Endothelial cell of umbilical vein (primary cell): ENCODE results near the gene ARPC3. TPM values are rescaled to one million over a fixed set of nuclear protein-coding genes. Genes with fewer than 3 reads are reported as not detected.
A peak's percentile ranks its signal among the peaks of the same experiment; 100 is the strongest.

Experiments
- BruUV-seq: library from RNA; stranded (reverse); fragments of 400-500 nt; replicated peaks from 2 replicates; lab custom pipeline; 2021; lab: Mats Ljungman, UMichigan
- CTCF ChIA-PET: fragments of 300-600, 350-600 bp; sonication (Branson Sonifier 250); formaldehyde crosslinking; loops from one replicate; lab custom pipeline; 2021; ENCODE audit warnings: antibody characterized with exemption, inconsistent platforms; lab: Charles Lee
- POLR2A ChIA-PET: fragments of 300-600, 350-600 bp; sonication (Branson Sonifier 250); formaldehyde crosslinking; loops from one replicate; lab custom pipeline; 2021; ENCODE audit warnings: antibody characterized with exemption, inconsistent platforms; lab: Charles Lee
- DNase-seq: peaks from one replicate; pipeline ENCODE4 v3.0.0-alpha.2; 2011; ENCODE audit warnings: low read depth, low spot score
- FAIRE-seq: peaks from 2 replicates; lab custom pipeline; 2011; peaks lifted over from hg19 to GRCh38; lab: Jason Lieb, UNC
- H2AFZ ChIP-seq: 2 replicates; pipeline ENCODE4 v1.6.0; 2012; ENCODE audit warnings: low read depth, low read length, control low read depth, inconsistent platforms
- H3K27ac ChIP-seq: 2 replicates; pipeline ENCODE4 v1.5.1; 2011; ENCODE audit warnings: low read depth, mild to moderate bottlenecking, control low read depth, low read length, moderate library complexity; ENCODE audit not compliant: insufficient read depth
- H3K27me3 ChIP-seq, 2 experiments: 2 replicates each; pipeline versions ENCODE4 v1.6.0 to v1.6.1; 2011; ENCODE audit warnings: low read length in 2 of 2, mixed read lengths in 1 of 2; ENCODE audit not compliant: control insufficient read depth in 2 of 2, insufficient read depth in 2 of 2
- H3K36me3 ChIP-seq, 2 experiments: 2 replicates in 1 of 2; 3 replicates in 1 of 2; pipeline ENCODE4 v1.5.1; 2011; ENCODE audit warnings: low read length in 2 of 2, mild to moderate bottlenecking in 1 of 2, moderate library complexity in 1 of 2; ENCODE audit not compliant: control insufficient read depth in 2 of 2, insufficient read depth in 2 of 2; ENCODE audit errors: extremely low read depth in 1 of 2
- H3K4me1 ChIP-seq: 3 replicates; pipeline ENCODE4 v1.5.1; 2011; ENCODE audit warnings: mild to moderate bottlenecking, low read length; ENCODE audit not compliant: control insufficient read depth, insufficient read depth; ENCODE audit errors: extremely low read depth
- H3K4me2 ChIP-seq: 2 replicates; pipeline ENCODE4 v1.6.1; 2011; ENCODE audit warnings: low read length, control low read depth, mixed read lengths; ENCODE audit not compliant: insufficient read depth
- H3K4me3 ChIP-seq, 3 experiments: fragments of 200-600 bp in 1 of 3; sonication (generic), shearing (Covaris generic) in 1 of 3; replicated peaks in 1 of 3; 2 replicates each; pipeline ENCODE4 v1.5.1; 2011 to 2016; ENCODE audit warnings: control low read depth in 3 of 3, low read length in 3 of 3, mild to moderate bottlenecking in 2 of 3, inconsistent platforms in 1 of 3, low read depth in 1 of 3, moderate library complexity in 1 of 3; ENCODE audit not compliant: insufficient read depth in 1 of 3
- H3K79me2 ChIP-seq: 2 replicates; pipeline ENCODE4 v1.6.0; 2012; ENCODE audit warnings: low read length, inconsistent platforms; ENCODE audit not compliant: control insufficient read depth, insufficient read depth
- H3K9ac ChIP-seq: replicated peaks from 2 replicates; pipeline ENCODE3; 2011; ENCODE audit warnings: low read length, control low read depth; ENCODE audit not compliant: insufficient read depth; ENCODE audit errors: extremely low read depth
- H3K9me1 ChIP-seq: replicated peaks from 3 replicates; pipeline ENCODE4 v1.6.0; 2011; ENCODE audit warnings: mild to moderate bottlenecking, low read length; ENCODE audit not compliant: control insufficient read depth, insufficient read depth; ENCODE audit errors: extremely low read depth
- H3K9me3 ChIP-seq: replicated peaks from 2 replicates; pipeline ENCODE4 v1.5.1; 2012; ENCODE audit warnings: low read length, inconsistent platforms; ENCODE audit not compliant: control insufficient read depth, insufficient read depth
- H4K20me1 ChIP-seq: replicated peaks from 2 replicates; pipeline ENCODE3; 2011; ENCODE audit warnings: mild to moderate bottlenecking, low read length; ENCODE audit not compliant: control insufficient read depth, insufficient read depth; ENCODE audit errors: extremely low read depth
- CTCF ChIP-seq, 2 donors: IDR thresholded peaks; 1 replicate in 1 of 2; 2 replicates in 1 of 2; pipeline ENCODE4 v1.5.1; 2011; ENCODE audit warnings: low read length in 2 of 2, mild to moderate bottlenecking in 2 of 2, moderate library complexity in 2 of 2, control low read depth in 1 of 2, inconsistent platforms in 1 of 2, low read depth in 1 of 2; ENCODE audit not compliant: insufficient read depth in 1 of 2; ENCODE audit errors: extremely low read depth in 1 of 2
- EZH2 ChIP-seq: IDR thresholded peaks from 2 replicates; pipeline ENCODE4 v1.6.1; 2012; ENCODE audit warnings: borderline replicate concordance, low read depth, mild to moderate bottlenecking, moderate library complexity, low read length, inconsistent platforms; ENCODE audit not compliant: severe bottlenecking
- FOS ChIP-seq: IDR thresholded peaks from 2 replicates; pipeline ENCODE4 v1.6.1; 2011; ENCODE audit warnings: mild to moderate bottlenecking, low read length, moderate library complexity, borderline replicate concordance; ENCODE audit not compliant: insufficient read depth
- GATA2 ChIP-seq: IDR thresholded peaks from 2 replicates; pipeline ENCODE4 v1.7.0; 2011; ENCODE audit warnings: low read depth, mild to moderate bottlenecking, moderate library complexity, mixed read lengths, low read length; ENCODE audit not compliant: insufficient read length, insufficient read depth
- JUN ChIP-seq: IDR thresholded peaks from 2 replicates; pipeline ENCODE4 v1.6.1; 2011; ENCODE audit warnings: borderline replicate concordance, low read depth; ENCODE audit not compliant: insufficient read length, insufficient read depth
- MAX ChIP-seq: IDR thresholded peaks from 2 replicates; pipeline ENCODE4 v1.6.1; 2011; ENCODE audit not compliant: insufficient read depth, insufficient read length
- MYC ChIP-seq: IDR thresholded peaks from one replicate; pipeline ENCODE4 v1.6.1; 2011; ENCODE audit warnings: mild to moderate bottlenecking, low read depth, low read length
- POLR2A ChIP-seq: IDR thresholded peaks from 2 replicates; pipeline ENCODE4 v1.6.1; 2012; ENCODE audit warnings: low read depth, mild to moderate bottlenecking, control low read depth, low read length
- POLR2AphosphoS5 ChIP-seq: IDR thresholded peaks from 2 replicates; pipeline ENCODE4 v1.6.1; 2012; ENCODE audit warnings: low read depth, mild to moderate bottlenecking, control low read depth, low read length, moderate library complexity; ENCODE audit not compliant: insufficient read depth
- dilution Hi-C: fragments of 300-500 bp; cut with MboI; formaldehyde crosslinking; loops from one replicate; pipeline ENCODE4 v1.15.0; 2019; ENCODE audit warnings: low sequenced_read_pairs; ENCODE audit not compliant: extremely low pct_ligation_motif_present
- intact Hi-C: fragments of 100-400 bp; cut with micrococcal nuclease; formaldehyde crosslinking; loops from one replicate; pipeline ENCODE4 v1.10.0; 2022
- polyA plus RNA-seq, 4 experiments: library from polyadenylated mRNA; depleted of rRNA in 3 of 4; stranded (reverse) in 3 of 4; unstranded in 1 of 4; fragments of >200 nt; gene quantifications; 2 replicates each; pipeline versions ENCODE4 v1.2.1 to v1.2.3, GENCODE V29; 2011 to 2012; ENCODE audit warnings: missing spikeins in 1 of 4
- small RNA-seq: library from RNA; depleted of rRNA; stranded (forward); fragments of <200 nt; gene quantifications from one replicate; pipeline ENCODE3, GENCODE V24; 2012; ENCODE audit warnings: low replicate concordance, low read depth; ENCODE audit not compliant: insufficient read depth, insufficient read length
- total RNA-seq: library from RNA; stranded (reverse); gene quantifications from 2 replicates; pipeline ENCODE4 v1.2.3, GENCODE V29; 2021

Gene ARPC3
- total and polyA plus RNA-seq, 2 donors (not counting 3 experiments of a cell fraction or from before 2014, with no cell fraction given), result 92.8 to 304 TPM

- BruUV-seq, result TSS peak; percentile 30
- DNase-seq (peak; percentile 92), FAIRE-seq (peak; percentile 64)
- intact Hi-C loops (loop anchor here (1.0 to 2.0 kb wide), 2 partner anchors 28 to 123 kb away; partner anchors contain the start of gene ATP2A2), dilution Hi-C loops (no loop called here)
- Histone ChIP-seq H3K4me1 (peaks cover 8% of the 10 kb centered on the region), H3K4me2 (peak within 1 kb of the TSS; percentile 99), H3K9me1 (no peaks in the 10 kb centered on the region), H3K36me3 (peaks cover 3% of the 10 kb centered on the region in 2 experiments), H4K20me1 (no peaks in the 10 kb centered on the region), H3K79me2 (peaks cover 48% of the 10 kb centered on the region), H3K27ac (peak within 1 kb of the TSS; percentile 97), H3K27me3 (no peaks in the 10 kb centered on the region), H2AFZ (peak within 1 kb of the TSS; percentile 100), H3K9me3 (no peaks in the 10 kb centered on the region), H3K9ac (peak within 1 kb of the TSS; percentile 99), H3K4me3 (peak within 1 kb of the TSS; percentile 49 to 84 (median 61))
- TF ChIP-seq POLR2AphosphoS5 (peak; percentile 86), FOS (no peak), MAX (peak; percentile 85), MYC (peak; percentile 7), POLR2A (peak; percentile 83), JUN (no peak), CTCF (IDR thresholded peaks at IDR 0.05; ENCODE audit: extremely low read depth in 1 of 2, insufficient read depth in 1 of 2, low read depth in 1 of 2, low read length in 2 of 2) (no peak), EZH2 (no peak), GATA2 (no peak)
- POLR2A ChIA-PET, result interaction anchor here (0.6 kb wide), 1 partner anchor 11 kb away, joined by 7 read pairs; no protein-coding TSS in a partner anchor
- CTCF ChIA-PET, result interaction anchor here (1.0 to 2.1 kb wide), 3 partner anchors 13 to 204 kb away, joined by 3 to 11 read pairs (median 4); no protein-coding TSS in a partner anchor
These were observed 46.8 kb downstream of the ARPC3 start, which contains the start of gene ANAPC7 for GRCh38 chr12:110403146-110403975. Gene ANAPC7, minus strand, starts transcription at chr12:110403708. Its CDS starts 81 bp downstream, at chr12:110403627.

Small RNAs within 50 kb of the gene (small RNA-seq; reads per million reads assigned to genes)
- not detected for gene RF00278

Other genes with a start within 250 kb of the ARPC3 start
- 230 and 239 TPM in 2 replicates for gene ATP2A2, start 169.1 kb downstream of the ARPC3 start, total RNA-seq
- 94.4 and 102 TPM in 2 replicates for gene ATP2A2, start 169.1 kb downstream of the ARPC3 start, polyA plus RNA-seq
- 76.6 and 89.0 TPM in 2 replicates for gene ANAPC7, start 46.6 kb downstream of the ARPC3 start, total RNA-seq
- gene ANAPC7, start 46.6 kb downstream of the ARPC3 start, polyA plus RNA-seq, result 54.2 and 56.0 TPM in 2 replicates
- 25.0 and 29.6 TPM in 2 replicates for gene GPN3, start 17.9 kb upstream of the ARPC3 start, total RNA-seq
- gene GPN3, start 17.9 kb upstream of the ARPC3 start, polyA plus RNA-seq, result 17.8 and 26.6 TPM in 2 replicates
- 7.9 and 11.7 TPM in 2 replicates for gene FAM216A, start 18.5 kb upstream of the ARPC3 start, total RNA-seq
- gene FAM216A, start 18.5 kb upstream of the ARPC3 start, polyA plus RNA-seq, result 11.6 and 12.4 TPM in 2 replicates
- gene VPS29, start 51.8 kb upstream of the ARPC3 start, total RNA-seq, result 147 and 155 TPM in 2 replicates
- gene VPS29, start 51.8 kb upstream of the ARPC3 start, polyA plus RNA-seq, result 111 and 138 TPM in 2 replicates
- gene RAD9B, start 52.0 kb upstream of the ARPC3 start, total RNA-seq, result 0.15 TPM in 1 of 2 replicates, not detected in the other
- 0.08 and 0.11 TPM in 2 replicates for gene RAD9B, start 52.0 kb upstream of the ARPC3 start, polyA plus RNA-seq
- 15.2 and 17.0 TPM in 2 replicates for gene PPTC7, start 133.0 kb upstream of the ARPC3 start, total RNA-seq
- gene PPTC7, start 133.0 kb upstream of the ARPC3 start, polyA plus RNA-seq, result 6.8 and 8.4 TPM in 2 replicates
- gene TCTN1, start 163.8 kb upstream of the ARPC3 start, total RNA-seq, result 20.1 and 21.1 TPM in 2 replicates
- 23.3 and 31.4 TPM in 2 replicates for gene TCTN1, start 163.8 kb upstream of the ARPC3 start, polyA plus RNA-seq
- 3.7 and 4.8 TPM in 2 replicates for gene HVCN1, start 238.8 kb upstream of the ARPC3 start, total RNA-seq
- gene HVCN1, start 238.8 kb upstream of the ARPC3 start, polyA plus RNA-seq, result 6.3 and 8.4 TPM in 2 replicates